22Rv1 (cell line): ENCODE data around the gene LRRC8D.

ENCODE experiments used
- CTCF ChIP-seq: fragments of 450-650 bp; IDR thresholded peaks from 2 replicates; pipeline ENCODE4 v1.5.1; 2017; ENCODE audit warnings: mild to moderate bottlenecking
- ZFX ChIP-seq: fragments of 450-650 bp; IDR thresholded peaks from 2 replicates; pipeline ENCODE4 v1.6.1; 2017; ENCODE audit warnings: antibody characterized with exemption, borderline replicate concordance

GRCh38 chr1:89966656-89967055 lies 145.8 kb downstream of the LRRC8D start:
- TF ChIP-seq CTCF, result no peak
- TF ChIP-seq ZFX, result no peak
